ENCODE data around the gene MYH6. TPM values are rescaled to one million over a fixed set of nuclear protein-coding genes. Genes with fewer than 3 reads are reported as not detected.

MYH6 gene
- total and polyA plus RNA-seq, 2 donors (not counting 1 experiment from before 2014, with no cell fraction given): not detected

GRCh38 chr14:23385642-23386265 lies 22.3 kb downstream of the MYH6 start:
- Histone ChIP-seq H3K27me3 (replicated peaks in 1 of 4; ENCODE audit: control extremely low read depth in 1 of 4, control insufficient read depth in 3 of 4, insufficient read depth in 4 of 4, low read length in 3 of 4) (peaks cover 0 to 12% (median 0%) of the 10 kb centered on the region in 4 experiments), H3K27ac (ENCODE audit: low read length in 2 of 2) (no peak overlapping the region), H2AFZ (ENCODE audit: insufficient read depth, low read depth, low read length, poor library complexity, severe bottlenecking) (no peak overlapping the region), H3K36me3 (replicated peaks in 1 of 2; ENCODE audit: control extremely low read depth in 1 of 2, control insufficient read depth in 1 of 2, extremely low read depth in 1 of 2, insufficient read depth in 2 of 2, low read length in 1 of 2) (no peaks in the 10 kb centered on the region), H3K9me3 (ENCODE audit: control extremely low read depth in 1 of 3, control insufficient read depth in 2 of 3, insufficient read depth in 1 of 3, low read length in 2 of 3) (no peaks in the 10 kb centered on the region), H3K4me3 (ENCODE audit: control extremely low read depth in 1 of 5, extremely low read depth in 1 of 5, insufficient read depth in 1 of 5, low read depth in 2 of 5, low read length in 4 of 5) (no peak overlapping the region), H4K20me1 (ENCODE audit: control insufficient read depth, insufficient read depth, low read length, poor library complexity, severe bottlenecking) (no peaks in the 10 kb centered on the region), H3K4me2 (replicated peaks; ENCODE audit: low read depth, low read length, poor library complexity, severe bottlenecking) (no peak overlapping the region), H3K9ac (ENCODE audit: low read length) (no peak overlapping the region), H3K4me1 (ENCODE audit: control insufficient read depth in 2 of 2, insufficient read depth in 2 of 2, low read length in 2 of 2) (no peaks in the 10 kb centered on the region), H3K79me2 (ENCODE audit: control insufficient read depth, insufficient read depth, low read length) (no peaks in the 10 kb centered on the region)
- H3K27ac Mint-ChIP-seq: no peak overlapping the region
- CTCF ChIA-PET: interaction anchor here (1.0 kb wide), 1 partner anchor 120 kb away, joined by 4 read pairs; no protein-coding TSS in a partner anchor
- no peak overlapping the region for H3K4me3 Mint-ChIP-seq
- H3K27me3 Mint-ChIP-seq: peaks cover 35% of the 10 kb centered on the region
- intact Hi-C loops (cut with micrococcal nuclease): no loop called here
- DNase-seq: no peak
- TF ChIP-seq EZH2 (IDR thresholded peaks at IDR 0.05; ENCODE audit: borderline replicate concordance, insufficient read depth, low read depth, low read length, poor library complexity, severe bottlenecking) (no peak), CTCF (IDR thresholded peaks at IDR 0.05) (no peak)
- 97% methylated on average over 17 of the region's 18 CpGs for WGBS (ENCODE audit: insufficient coverage)
- no peak for ATAC-seq (ENCODE audit: low read depth)
- no peaks in the 10 kb centered on the region for H3K9me3 Mint-ChIP-seq (ENCODE audit: insufficient read depth)
- POLR2A ChIA-PET: no interaction called here
- no peaks in the 10 kb centered on the region for H3K4me1 Mint-ChIP-seq

DNA sequence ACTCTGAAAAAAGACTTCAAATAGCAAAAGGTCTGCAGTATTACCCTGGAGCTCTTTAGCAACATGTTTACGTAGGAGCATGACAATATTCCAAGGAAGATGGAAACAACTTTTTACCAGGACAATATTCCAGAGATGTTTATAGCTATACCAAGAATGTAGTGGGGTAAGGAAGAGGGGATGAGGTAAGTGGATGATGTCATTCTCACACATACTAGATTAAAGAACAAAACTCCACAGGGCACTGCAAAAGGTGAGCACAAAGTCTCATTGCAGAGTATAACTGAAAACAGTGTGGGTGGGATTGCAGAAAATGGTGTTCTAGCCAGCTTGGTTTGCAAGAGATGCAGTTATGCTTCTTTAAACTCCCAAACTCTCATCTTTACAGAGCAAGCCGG lies 22.8 kb downstream of the MYH6 start:
- intact Hi-C loops (cut with micrococcal nuclease): no loop called here
- CTCF ChIA-PET: interaction anchor here (1.0 to 1.5 kb wide), 2 partner anchors 11 to 120 kb away, joined by 4 read pairs; no protein-coding TSS in a partner anchor
- Histone ChIP-seq H2AFZ (ENCODE audit: insufficient read depth, low read depth, low read length, poor library complexity, severe bottlenecking) (no peak overlapping the region), H4K20me1 (ENCODE audit: control insufficient read depth, insufficient read depth, low read length, poor library complexity, severe bottlenecking) (no peaks in the 10 kb centered on the region), H3K4me2 (replicated peaks; ENCODE audit: low read depth, low read length, poor library complexity, severe bottlenecking) (no peak overlapping the region), H3K9me3 (ENCODE audit: control extremely low read depth in 1 of 3, control insufficient read depth in 2 of 3, insufficient read depth in 1 of 3, low read length in 2 of 3) (no peaks in the 10 kb centered on the region), H3K27me3 (replicated peaks in 1 of 4; ENCODE audit: control extremely low read depth in 1 of 4, control insufficient read depth in 3 of 4, insufficient read depth in 4 of 4, low read length in 3 of 4) (peaks cover 0 to 12% (median 0%) of the 10 kb centered on the region in 4 experiments), H3K4me1 (ENCODE audit: control insufficient read depth in 2 of 2, insufficient read depth in 2 of 2, low read length in 2 of 2) (no peaks in the 10 kb centered on the region), H3K79me2 (ENCODE audit: control insufficient read depth, insufficient read depth, low read length) (no peaks in the 10 kb centered on the region), H3K4me3 (ENCODE audit: control extremely low read depth in 1 of 5, extremely low read depth in 1 of 5, insufficient read depth in 1 of 5, low read depth in 2 of 5, low read length in 4 of 5) (no peak overlapping the region), H3K27ac (ENCODE audit: low read length in 2 of 2) (no peak overlapping the region), H3K9ac (ENCODE audit: low read length) (no peak overlapping the region), H3K36me3 (replicated peaks in 1 of 2; ENCODE audit: control extremely low read depth in 1 of 2, control insufficient read depth in 1 of 2, extremely low read depth in 1 of 2, insufficient read depth in 2 of 2, low read length in 1 of 2) (no peaks in the 10 kb centered on the region)
- TF ChIP-seq EZH2 (IDR thresholded peaks at IDR 0.05; ENCODE audit: borderline replicate concordance, insufficient read depth, low read depth, low read length, poor library complexity, severe bottlenecking): no peak
- TF ChIP-seq CTCF (IDR thresholded peaks at IDR 0.05): no peak
- DNase-seq (no peak), ATAC-seq (ENCODE audit: low read depth) (no peak)
- POLR2A ChIA-PET: no interaction called here
- WGBS (ENCODE audit: insufficient coverage): no CpG with 5 or more reads among the region's 2 CpGs
- Mint-ChIP-seq H3K4me1 (no peaks in the 10 kb centered on the region), H3K4me3 (no peak overlapping the region), H3K27ac (no peak overlapping the region), H3K9me3 (ENCODE audit: insufficient read depth) (no peaks in the 10 kb centered on the region), H3K27me3 (peaks cover 31% of the 10 kb centered on the region)
